GM10266 (cell line): Measurements from ENCODE around the gene NFIC.

Source experiments
- DNase-seq: peaks from one replicate; pipeline ENCODE4 v3.0.0; 2012; ENCODE audit errors: extremely low spot score
- CTCF ChIP-seq: IDR thresholded peaks from 2 replicates; pipeline ENCODE4 v1.5.1; 2012; ENCODE audit warnings: mild to moderate bottlenecking, low read depth; ENCODE audit not compliant: control insufficient read depth, insufficient read depth; ENCODE audit errors: missing control alignments

The NFIC gene

GRCh38 chr19:3480383-3481091 lies 114.2 kb downstream of the NFIC start, which contains the start of gene SMIM24:
TSS of gene SMIM24 (minus strand) at chr19:3480525. CDS start at chr19:3480463, 62 bp downstream.
- no peak for TF ChIP-seq CTCF
- DNase-seq, result no peak

GRCh38 chr19:3481241-3482090 lies 115.1 kb downstream of the NFIC start:
- no peak for DNase-seq
- no peak for TF ChIP-seq CTCF

- TF ChIP-seq CTCF, result no peak
Measured at GRCh38 chr19:3482507-3483225, 116.3 kb downstream of the NFIC start.

GRCh38 chr19:3483226-3483628 lies 116.8 kb downstream of the NFIC start, which contains the start of gene SMIM44:
TSS of gene SMIM44 (minus strand) at chr19:3483441. CDS start at chr19:3483403, 38 bp downstream.
- TF ChIP-seq CTCF, result no peak
- DNase-seq, result no peak

More at GRCh38 chr19:3482507-3483225, 116.3 kb downstream of the NFIC start:
- DNase-seq, result no peak

- no peak for TF ChIP-seq CTCF
- DNase-seq, result no peak
Measured at GRCh38 chr19:3491396-3492119, 125.2 kb downstream of the NFIC start.

GRCh38 chr19:3492131-3492839 lies 125.9 kb downstream of the NFIC start:
- no peak for TF ChIP-seq CTCF
- no peak for DNase-seq
